HPDE6-E6E7 (cell line): ENCODE results near the gene SHMT2.

Experiments
- DNase-seq: peaks from one replicate; pipeline ENCODE4 v3.0.0; 2011; ENCODE audit warnings: missing footprints; ENCODE audit errors: extremely low spot score

The SHMT2 gene

GRCh38 chr12:57229634-57230380 is at the start of gene SHMT2:
Gene SHMT2, plus strand, starts transcription at chr12:57229711. Its CDS starts 68 bp downstream, at chr12:57229779.
- DNase-seq = peak; percentile 99

GRCh38 chr12:57180321-57180989 is 49.1 kb upstream of the SHMT2 start:
- DNase-seq = no peak

- DNase-seq = no peak
Observed at GRCh38 chr12:57181072-57181471, 48.4 kb upstream of the SHMT2 start.

GRCh38 chr12:57181561-57182155 is 47.9 kb upstream of the SHMT2 start:
- DNase-seq = no peak

GRCh38 chr12:57182918-57183575 is 46.5 kb upstream of the SHMT2 start:
- DNase-seq = peak; percentile 95

GRCh38 chr12:57183939-57184725 is 45.4 kb upstream of the SHMT2 start:
- no peak for DNase-seq

- no peak for DNase-seq
Observed at GRCh38 chr12:57185403-57185802, 44.1 kb upstream of the SHMT2 start.

GRCh38 chr12:57185906-57186508 is 43.5 kb upstream of the SHMT2 start:
- no peak for DNase-seq

GRCh38 chr12:57187222-57188089 is 42.1 kb upstream of the SHMT2 start:
- DNase-seq = no peak

- peak; percentile 45 for DNase-seq
Observed at GRCh38 chr12:57188090-57188425, 41.5 kb upstream of the SHMT2 start.

- no peak for DNase-seq
Observed at GRCh38 chr12:57190037-57190436, 39.5 kb upstream of the SHMT2 start.

- no peak for DNase-seq
Observed at GRCh38 chr12:57190821-57191220, 38.7 kb upstream of the SHMT2 start.

- DNase-seq = no peak
Observed at GRCh38 chr12:57191410-57191809, 38.1 kb upstream of the SHMT2 start.

GRCh38 chr12:57192920-57193319 is 36.6 kb upstream of the SHMT2 start:
- no peak for DNase-seq

GRCh38 chr12:57193706-57194245 is 35.7 kb upstream of the SHMT2 start:
- no peak for DNase-seq

- no peak for DNase-seq
Observed at GRCh38 chr12:57194253-57194652, 35.3 kb upstream of the SHMT2 start.

- DNase-seq = no peak
Observed at GRCh38 chr12:57195186-57195585, 34.3 kb upstream of the SHMT2 start.

GRCh38 chr12:57195611-57196371 is 33.7 kb upstream of the SHMT2 start:
- no peak for DNase-seq

GRCh38 chr12:57196439-57196838 is 33.1 kb upstream of the SHMT2 start:
- no peak for DNase-seq
